DND-41 (cell line): ENCODE data around the gene CACNG3.

Source experiments
- CTCF ChIP-seq: IDR thresholded peaks from 2 replicates; pipeline ENCODE4 v1.5.1; 2012; ENCODE audit warnings: borderline replicate concordance, low read length, moderate library complexity, mild to moderate bottlenecking; ENCODE audit not compliant: poor library complexity, severe bottlenecking; ENCODE audit errors: extremely low read depth
- EZH2 ChIP-seq: IDR thresholded peaks from 3 replicates; pipeline ENCODE4 v1.6.1; 2012; ENCODE audit warnings: borderline replicate concordance, low read depth, mild to moderate bottlenecking, moderate library complexity, low read length, inconsistent platforms; ENCODE audit not compliant: severe bottlenecking

DNA sequence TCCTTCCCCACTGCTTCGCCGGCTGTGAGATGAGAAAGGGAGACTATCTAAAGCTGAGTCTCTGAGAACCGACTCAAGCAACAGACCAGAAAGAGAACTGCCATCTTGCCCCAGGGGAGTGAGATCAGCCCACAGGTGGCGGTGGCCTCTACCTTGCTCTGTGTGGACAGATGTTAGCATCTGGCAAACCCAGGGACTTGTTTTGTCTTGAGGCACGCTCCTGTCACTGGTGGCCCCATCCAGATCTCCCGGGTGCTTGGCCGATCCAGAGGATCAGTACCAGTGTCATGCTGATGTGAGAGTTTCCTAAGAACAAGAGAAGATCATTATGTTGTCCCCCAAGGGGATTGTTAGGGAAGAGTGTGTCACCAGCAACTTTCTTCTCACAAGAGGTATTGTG is 101.4 kb downstream of the CACNG3 start:
- TF ChIP-seq CTCF, result no peak
- TF ChIP-seq EZH2, result no peak
